HG02678 (cell line): Measurements from ENCODE around the gene CAMKMT.
A peak's percentile ranks its signal among the peaks of the same experiment; 100 is the strongest.

Experiments
- ATAC-seq: cut with Tn5 transposase; IDR thresholded peaks from one replicate; pipeline ENCODE4 v1.9.1; 2021; ENCODE audit warnings: mild to moderate bottlenecking, moderate library complexity; ENCODE audit not compliant: unreplicated experiment

The CAMKMT gene

DNA sequence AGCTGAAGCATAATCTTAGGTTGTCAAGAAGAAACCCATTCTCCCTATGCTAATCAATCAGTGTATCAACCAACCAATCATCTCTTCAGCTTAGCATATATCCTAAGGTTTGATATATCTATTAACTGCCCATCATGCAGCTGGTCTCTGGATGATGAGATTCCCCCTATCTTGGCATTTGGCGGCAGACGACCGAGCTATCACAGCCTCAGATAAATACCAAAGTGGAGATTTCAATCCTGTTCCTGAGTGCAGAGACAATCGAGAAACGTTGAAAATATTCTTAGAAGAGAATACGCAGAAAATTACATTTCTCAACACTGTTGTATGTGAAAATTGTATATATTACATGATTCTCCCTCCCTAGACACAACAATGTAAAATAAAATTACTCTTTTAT lies 320.7 kb downstream of the CAMKMT start:
- ATAC-seq, result no peak

DNA sequence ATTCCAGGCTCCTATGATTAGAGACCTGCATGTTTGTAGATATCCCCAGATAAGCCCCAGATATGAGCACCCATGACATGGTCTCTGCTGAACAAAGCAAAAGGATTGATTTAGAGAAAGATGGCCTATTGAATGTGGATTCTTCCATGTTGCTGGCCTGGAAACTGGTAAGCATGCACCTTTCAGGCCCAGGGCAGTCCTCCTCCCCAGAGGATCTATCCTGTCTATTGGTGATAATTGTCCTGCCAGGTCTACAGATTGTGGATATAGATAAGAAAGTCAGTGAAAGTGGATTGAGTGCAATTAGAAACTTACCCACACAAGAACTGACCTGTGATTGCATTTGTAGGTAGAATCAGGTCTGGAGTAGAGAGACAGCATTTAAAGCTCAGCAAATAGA lies 322.8 kb downstream of the CAMKMT start:
- ATAC-seq, result no peak

DNA sequence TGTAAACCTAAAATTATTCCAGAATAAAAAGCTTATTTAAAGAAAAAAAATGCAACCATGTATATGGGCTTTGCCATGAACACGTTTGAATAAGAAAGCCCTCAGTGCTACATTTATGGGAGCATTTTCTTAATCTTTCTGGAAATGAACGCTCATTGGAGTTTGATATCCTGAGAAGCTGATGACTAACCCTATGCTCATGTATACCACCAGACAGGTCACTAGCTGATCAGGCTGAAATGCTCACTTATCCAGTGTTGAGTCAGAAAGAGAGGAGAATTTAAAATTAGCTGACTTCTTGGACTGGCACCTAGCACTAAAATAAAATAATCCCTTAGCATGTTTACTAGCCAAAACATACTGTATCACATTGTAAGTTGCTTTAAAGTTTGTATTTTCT lies 324.8 kb downstream of the CAMKMT start:
- ATAC-seq, result no peak

DNA sequence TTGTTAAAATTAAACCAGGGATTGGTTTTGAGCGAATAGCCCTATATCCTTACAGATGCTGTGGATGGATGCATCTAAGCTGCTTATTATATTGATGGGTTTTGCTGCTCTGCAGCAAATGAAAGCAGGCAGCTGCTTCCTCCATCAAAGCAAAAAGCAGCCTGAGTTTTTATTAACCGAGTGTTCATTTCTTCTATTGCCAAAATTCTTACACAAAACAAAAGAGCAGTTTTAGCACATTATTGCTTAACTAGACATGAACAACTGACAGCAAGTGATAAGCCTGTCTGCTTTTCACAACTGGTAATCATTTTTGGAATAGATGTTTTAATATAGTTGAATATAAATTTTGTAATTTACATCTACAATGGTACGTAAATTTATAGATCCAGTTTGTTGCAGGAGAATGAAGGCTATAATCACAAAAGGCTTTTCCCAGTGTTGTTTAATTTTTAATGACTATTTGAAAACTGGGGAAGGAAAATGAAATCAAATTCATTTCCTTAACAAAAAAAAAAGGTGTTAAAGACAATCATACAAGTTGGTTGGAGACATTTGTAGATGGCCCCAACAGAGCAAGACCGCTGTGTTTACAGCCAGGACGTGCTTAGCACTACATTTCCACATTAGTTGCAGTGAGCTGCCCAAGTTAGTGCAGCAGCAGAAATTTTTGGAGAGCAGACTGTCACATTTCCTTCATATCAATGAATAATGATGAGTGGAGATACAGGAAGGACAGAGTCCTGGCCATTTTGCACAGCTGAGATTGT lies 326.1 kb downstream of the CAMKMT start:
- ATAC-seq, result no peak

DNA sequence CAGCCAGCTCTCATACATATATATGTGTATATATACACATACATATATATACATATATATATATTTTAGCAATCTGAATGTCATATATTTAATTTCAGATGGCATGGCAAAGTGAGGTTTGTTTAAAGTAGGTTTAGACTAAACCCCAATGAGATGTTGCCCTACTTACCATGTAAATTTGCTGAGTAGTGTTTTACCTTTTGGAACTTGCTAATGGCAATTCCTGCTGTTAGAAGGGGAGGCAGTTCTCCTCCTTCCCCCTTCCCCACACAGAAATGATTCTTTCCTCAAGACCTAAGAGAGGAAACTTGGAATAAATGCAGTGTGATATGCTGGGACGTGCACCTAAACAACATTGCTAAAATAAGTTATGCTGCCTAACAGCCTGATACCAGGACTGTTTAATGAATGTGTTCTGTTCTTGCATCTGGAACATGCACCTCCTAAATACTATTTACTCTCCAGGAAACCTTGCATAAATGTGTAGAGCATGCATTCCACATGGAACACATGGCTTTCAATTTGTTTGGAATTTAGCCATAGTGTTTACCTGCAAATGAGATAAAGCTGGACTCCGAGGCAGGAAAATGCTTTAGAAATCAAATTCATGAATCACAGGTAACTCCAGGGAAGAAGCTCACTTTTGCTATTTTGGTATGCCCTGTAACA lies 326.8 kb downstream of the CAMKMT start:
- no peak for ATAC-seq

DNA sequence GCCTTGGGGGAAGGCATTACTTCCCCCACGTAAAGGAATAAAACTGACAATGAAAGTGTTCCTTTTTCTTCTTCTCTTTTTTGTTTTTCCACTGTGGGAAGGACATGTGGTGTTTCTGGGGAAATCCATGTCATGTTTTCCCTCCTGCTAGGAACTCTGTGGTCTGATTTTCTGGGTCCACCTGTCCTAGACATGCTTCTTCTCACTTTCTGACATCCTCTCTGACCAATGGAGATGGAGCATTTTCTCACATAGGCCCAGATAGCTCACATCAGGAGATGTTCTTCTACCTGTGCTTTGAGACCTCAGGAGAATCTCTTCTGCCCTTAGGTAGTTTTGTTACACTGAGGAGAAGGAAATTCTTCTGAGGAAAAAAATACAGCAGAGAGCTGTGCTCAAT lies 327.8 kb downstream of the CAMKMT start:
- ATAC-seq, result no peak

DNA sequence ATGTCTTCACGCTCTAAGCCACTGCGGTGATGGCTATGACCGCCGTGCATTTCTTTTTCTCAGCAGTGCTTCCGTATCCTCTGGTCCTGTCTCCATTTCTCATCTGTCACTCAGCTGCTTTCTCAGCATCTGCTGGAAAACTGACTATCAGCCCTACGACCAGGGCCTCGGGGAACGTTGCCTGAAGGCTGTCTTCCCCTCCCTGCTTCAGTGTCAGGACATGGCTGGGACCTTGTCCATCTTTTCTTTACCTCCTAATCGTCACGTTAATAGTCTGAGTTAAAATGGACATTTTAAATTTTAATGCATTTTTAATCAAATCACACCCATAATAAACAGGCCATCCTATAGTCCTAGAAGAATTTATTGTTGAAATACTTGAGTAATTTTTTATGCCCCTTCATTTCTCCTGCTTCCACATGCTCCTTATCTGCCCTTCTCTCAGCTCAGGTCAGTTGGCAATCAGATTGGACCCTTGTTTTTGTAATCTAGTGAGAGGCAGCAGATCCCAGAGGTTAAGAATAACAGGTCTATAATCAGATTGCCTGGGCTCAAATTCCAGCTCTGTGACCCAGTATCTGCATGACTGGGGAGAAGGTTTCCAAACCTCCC lies 329.5 kb downstream of the CAMKMT start:
- no peak for ATAC-seq

DNA sequence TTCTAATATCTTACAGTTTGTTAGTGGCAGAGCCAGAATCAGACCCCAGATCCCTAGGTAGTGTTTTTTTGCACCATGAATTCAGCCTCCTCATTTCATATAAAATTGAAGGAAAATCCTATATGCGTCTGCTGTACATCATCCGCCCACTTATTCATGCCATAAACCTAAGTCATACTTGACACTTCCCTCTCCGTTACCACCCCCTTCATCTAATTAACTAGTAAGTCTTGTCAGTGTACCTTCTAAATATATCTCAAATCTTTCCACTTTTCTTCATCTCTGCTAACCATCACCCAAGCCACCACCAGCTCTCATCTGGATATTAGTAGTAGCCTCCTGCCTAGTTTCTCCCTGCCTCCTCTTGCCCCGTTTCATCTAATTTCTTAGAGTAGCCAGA lies 331.1 kb downstream of the CAMKMT start:
- ATAC-seq, result no peak

DNA sequence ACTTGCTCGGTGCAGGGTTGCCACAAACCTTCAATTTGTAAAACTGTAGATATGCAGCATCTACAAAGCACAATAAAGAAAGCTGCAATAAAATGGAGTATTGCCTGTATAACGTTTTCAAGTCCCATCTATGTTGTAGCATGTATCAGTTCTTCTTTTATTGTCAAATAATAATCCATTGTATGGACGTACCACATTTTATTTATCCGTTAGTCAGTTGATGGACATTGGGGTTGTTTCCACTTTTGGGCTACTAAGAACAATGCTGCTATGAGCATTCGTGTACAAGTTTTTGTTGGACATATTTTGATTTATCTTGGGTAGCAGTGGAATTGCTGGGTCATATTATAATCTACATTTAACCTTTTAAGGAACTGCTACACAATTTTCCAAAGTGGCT lies 339.1 kb downstream of the CAMKMT start:
- ATAC-seq, result no peak

DNA sequence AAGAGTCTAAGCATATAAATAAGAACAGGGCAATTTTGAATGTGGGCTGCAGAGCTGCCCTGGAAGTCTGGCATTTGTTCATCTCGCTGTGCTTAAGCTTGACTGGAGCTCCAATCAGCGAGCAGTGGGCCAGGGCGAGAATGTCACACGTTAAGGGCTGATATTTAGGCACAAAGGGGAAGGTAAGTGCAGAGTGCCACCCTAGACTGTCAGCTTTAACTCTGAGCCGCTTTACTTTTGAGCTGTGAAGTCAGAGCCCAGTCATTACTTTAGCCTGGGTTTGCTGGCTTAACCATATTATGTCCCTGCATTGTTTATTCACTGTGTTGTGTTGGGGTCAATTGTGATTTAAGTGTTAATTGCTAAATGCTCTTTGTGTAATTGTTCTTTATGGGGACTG lies 343.6 kb downstream of the CAMKMT start:
- ATAC-seq, result no peak

DNA sequence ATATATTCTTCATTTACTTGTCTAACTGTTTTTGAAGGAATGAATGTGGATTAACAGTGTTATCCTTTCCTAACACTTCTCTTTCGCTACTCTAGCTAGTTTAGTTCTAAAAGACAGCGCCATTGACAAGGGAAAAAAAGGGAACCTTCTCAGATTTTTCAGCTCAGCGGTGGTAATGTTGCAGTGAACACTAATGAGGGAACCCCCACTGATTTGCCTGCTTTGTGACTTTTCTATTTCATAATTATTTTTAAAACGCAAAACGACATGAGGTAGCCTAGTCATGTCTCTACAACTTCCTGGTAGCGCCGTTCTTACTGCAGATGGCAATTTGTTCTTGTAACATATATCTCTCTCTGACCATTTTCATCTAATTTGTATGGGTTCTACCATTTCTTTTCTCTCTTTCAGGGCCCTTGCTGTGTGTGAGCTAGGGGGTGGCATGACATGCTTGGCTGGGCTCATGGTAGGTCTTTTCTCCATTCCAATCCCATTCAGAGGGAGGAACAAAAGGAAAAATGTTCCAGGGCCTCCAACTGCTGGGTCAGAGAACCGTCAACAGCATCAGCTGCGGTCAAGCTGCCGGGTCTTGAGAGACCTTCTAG lies 344.2 kb downstream of the CAMKMT start:
- no peak for ATAC-seq

DNA sequence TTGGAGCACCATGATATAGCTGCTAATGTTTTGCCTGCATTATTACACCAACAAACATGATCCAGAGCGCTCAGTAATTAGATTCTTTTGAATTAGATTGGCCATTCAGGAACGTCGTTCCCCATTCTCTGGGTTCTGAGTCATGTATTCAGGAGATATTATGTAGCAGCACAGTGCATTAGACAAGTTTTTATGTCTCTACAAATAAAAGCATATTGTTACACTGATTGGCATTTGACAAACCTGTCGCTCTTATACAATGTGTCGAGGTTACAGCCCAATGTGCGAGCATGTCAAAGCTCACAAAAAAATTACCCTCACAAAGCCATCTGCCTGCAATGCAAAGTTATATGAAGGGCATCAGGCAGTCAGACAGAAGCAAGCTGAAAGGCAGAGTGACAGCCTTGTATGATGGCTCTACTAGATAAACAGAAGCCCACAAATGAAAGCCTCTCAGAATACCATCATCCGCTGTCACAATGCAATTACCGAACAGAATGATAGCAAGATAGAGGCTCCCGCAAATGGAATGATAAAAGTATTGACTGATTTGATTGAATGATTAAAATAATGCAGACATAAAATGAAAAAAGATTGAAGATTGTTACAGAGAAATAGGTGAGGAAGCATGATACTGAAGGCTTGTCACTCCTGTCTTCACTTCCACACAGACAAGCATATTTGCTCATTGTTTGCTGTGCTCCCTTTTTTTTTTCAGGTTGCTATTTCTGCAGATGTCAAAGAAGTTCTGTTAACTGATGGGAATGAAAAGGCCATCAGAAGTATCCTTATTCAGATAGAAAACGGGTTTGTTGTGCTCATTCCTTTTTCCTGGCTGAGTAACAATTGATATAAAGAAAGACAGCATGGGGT lies 345.2 kb downstream of the CAMKMT start:
- ATAC-seq, result no peak

DNA sequence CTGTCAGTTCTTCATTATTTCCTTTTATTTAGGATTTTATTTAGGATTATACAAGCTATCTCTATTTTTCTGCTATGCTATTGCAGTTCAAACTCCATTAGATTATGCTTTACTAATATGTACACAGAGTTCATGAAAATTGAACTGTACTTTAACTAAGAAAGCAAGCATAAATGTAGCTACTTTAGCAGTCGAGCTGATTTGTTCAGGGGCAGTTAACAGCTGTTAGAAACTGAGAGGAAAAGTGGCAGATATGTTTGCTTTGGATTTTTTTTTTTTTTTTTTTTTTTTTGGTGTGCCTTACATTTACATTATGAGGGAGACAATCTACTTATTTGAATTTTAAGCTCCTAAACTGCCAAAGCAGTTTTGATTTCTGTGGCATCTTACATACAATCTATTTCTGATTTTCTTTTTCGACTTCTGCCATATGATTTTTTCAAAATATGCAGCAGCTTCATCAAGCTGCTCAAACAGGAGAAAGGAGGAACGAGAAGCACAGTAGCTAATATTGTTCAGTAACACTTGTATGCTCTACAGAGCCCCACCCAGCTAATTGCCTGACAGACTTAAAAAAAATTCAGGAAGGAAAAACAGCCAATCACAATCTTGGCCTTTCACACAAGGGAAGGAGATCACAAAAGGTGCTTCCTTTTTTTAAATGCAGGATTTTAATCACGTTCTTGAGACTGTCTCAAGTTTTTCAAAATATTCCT lies 346.4 kb downstream of the CAMKMT start:
- ATAC-seq, result no peak

DNA sequence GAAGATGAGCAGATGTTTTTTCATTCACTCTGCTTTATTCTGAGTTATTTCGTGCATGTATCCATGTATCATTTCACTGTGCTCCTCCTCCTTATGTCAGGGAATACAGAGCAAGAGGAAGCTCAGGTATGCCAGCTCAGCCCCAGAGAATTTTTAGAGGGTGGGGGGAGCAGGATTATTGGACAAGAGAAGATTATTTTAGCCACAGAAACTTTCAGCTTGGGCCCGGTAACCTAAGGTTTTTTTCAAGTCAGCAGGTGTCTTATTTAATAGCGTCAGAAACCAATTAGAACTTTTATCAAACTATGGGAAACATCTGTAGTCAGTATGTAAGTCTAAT lies 346.9 kb downstream of the CAMKMT start:
- no peak for ATAC-seq

DNA sequence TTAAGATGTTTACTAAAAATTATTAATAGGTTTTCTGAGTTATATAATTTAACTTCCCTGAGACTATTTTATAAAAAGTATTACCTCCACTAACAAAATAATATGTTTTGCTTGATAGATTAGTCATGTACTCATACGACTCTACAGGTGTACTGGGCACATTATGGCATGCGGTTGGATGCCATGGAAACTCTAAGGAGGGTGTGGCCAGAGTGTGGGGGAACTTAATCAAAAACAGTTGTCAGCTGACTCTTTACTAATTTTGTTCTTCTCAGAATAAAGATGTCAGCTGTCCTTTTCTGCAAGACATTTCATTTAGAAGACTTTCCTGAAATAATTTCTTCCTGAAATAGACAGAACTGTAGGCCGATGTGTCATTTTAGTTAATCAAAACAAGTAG lies 351.4 kb downstream of the CAMKMT start:
- no peak for ATAC-seq

DNA sequence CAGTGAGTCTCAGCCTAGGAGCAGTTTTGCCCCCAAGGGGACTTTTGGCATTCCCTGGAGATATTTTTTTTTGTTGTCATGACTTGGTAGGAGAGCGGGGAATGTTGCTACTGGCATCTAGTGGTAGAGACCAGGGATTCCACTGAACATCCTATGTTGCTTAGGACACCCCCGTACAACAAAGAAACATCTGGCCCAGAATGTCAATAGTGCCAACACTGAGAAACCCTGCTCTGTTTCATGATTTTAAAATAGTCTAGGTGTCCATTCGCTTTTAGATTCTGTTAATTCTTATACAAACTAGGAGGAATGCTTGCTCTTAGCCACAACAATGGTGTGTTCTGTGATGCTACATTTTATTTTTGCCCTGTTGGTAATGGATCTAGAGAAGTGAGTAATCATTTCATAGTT lies 353.9 kb downstream of the CAMKMT start:
- ATAC-seq, result no peak

DNA sequence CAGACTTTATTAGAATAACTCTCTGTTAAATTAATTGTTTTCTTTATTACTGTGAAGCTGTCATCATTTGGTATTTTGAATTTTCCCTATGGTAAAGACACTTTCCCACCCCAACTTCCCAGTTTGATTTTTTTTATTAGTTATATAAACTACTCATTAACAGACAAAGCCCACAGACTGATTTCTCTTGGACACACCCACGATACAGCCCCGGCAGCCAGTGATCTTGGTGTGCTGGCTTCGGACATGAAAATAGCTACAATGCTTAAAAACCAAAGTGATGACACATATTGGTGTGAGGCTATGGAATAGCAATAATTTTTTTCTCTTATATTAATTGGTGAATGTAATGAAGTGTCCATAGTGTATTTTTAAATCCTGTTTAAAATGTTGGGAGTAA lies 354.4 kb downstream of the CAMKMT start:
- ATAC-seq, result no peak

DNA sequence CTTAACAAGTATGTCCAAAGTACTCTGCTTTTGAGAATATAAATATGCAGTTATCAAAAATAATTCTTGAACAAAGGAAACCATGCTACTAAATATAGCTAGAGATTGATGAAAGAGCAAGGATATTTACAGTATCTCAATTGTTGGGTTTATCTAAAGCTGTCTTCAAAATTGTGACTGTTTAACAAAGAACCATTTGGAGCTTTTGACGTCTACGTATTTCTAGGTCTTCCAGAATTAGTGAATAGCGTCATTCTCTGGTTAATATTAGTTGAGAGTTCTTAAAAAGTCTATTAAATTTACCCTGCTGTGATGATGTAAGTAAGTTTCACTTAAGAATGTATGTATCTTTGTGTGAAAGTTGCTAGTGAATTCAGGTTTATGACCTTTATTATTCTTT lies 356.7 kb downstream of the CAMKMT start:
- no peak for ATAC-seq

DNA sequence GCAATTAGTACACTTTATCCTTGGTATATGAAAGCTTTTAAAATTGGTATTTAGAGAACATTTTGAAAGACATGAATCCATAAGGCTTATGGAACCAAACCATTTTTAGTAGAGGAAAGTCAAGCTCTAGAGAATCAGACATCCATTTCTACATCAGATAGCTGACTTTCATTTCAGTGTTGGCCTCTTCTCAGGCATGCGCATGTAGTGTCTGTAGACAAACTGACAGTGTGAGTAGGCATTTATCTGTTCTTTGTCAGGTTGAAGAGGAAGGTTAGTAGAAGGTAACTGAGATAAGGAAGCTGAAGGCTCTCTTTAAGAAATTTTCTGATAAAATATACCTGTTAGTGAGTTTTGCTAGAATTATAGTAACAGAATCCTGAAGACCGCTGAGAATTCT lies 357.8 kb downstream of the CAMKMT start:
- no peak for ATAC-seq

DNA sequence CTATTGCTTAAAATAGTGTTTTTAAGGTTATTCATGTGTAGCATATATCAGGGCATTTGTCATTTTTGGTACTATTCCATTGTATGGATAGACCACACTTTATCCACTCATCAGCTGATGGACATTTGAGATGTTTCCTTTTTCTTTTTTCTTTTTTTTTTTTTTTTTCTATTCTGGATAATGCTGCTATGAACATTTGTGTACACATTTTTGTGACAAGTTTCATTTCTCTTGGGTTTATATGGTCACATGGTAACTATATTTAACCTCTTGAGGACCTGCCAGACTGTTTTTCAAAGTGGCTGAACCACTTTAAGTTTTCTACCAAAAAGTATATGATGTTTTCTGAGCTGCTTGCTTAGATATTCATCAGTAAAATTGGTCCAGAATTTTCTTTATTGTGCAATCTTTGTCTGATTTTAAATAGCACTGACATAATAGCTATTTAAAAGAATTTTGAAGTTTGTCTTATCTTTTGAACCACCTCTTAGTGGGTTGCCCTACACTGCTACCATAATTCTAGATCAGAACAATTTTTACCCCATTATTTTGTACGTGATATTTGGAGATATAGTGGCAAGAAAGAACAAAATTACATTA lies 360.4 kb downstream of the CAMKMT start:
- ATAC-seq, result peak; percentile 43
